IMR-90 (cell line): Measurements from ENCODE around the gene NAGPA. TPM values are rescaled to one million over a fixed set of nuclear protein-coding genes. Genes with fewer than 3 reads are reported as not detected.
A peak's percentile ranks its signal among the peaks of the same experiment; 100 is the strongest.
"Not testable (repeated sequence)": the region's sequence is repeated elsewhere in the genome, so short reads cannot be mapped to it uniquely, and the experiment has no call there.

ENCODE experiments used
- ATAC-seq: fragments of 200-7000 bp; cut with Tn5 transposase; 2 replicates; pipeline ENCODE4 v1.9.1; 2020; ENCODE audit warnings: low read depth, mild to moderate bottlenecking, moderate library complexity
- BruUV-seq: library from RNA; stranded (reverse); fragments of 400-500 nt; replicated peaks from 2 replicates; lab custom pipeline; 2021; lab: Mats Ljungman, UMichigan
- CTCF ChIA-PET: fragments of 300-600 bp; formaldehyde crosslinking; extraction: SDS; loops from one replicate; lab custom pipeline; 2021; ENCODE audit warnings: antibody characterized with exemption; lab: Yijun Ruan, JAX
- POLR2A ChIA-PET: fragments of 300-600 bp; sonication (Branson Sonifier 250); formaldehyde crosslinking; loops from one replicate; lab custom pipeline; 2022; ENCODE audit warnings: antibody characterized with exemption; ENCODE audit not compliant: unreplicated experiment; lab: Charles Lee
- DNase-seq: peaks from one replicate; pipeline ENCODE4 v3.0.0; 2013
- H2AFZ ChIP-seq: replicated peaks from 2 replicates; pipeline ENCODE3; 2013; ENCODE audit warnings: low read length, mild to moderate bottlenecking; ENCODE audit not compliant: poor library complexity
- H2AK5ac ChIP-seq: 2 replicates; pipeline ENCODE4 v1.6.1; 2013; ENCODE audit warnings: low read depth, low read length, inconsistent platforms
- H2AK9ac ChIP-seq: replicated peaks from 2 replicates; pipeline ENCODE3; 2013; ENCODE audit warnings: mild to moderate bottlenecking, low read depth, low read length, moderate library complexity; ENCODE audit not compliant: poor library complexity
- H2BK120ac ChIP-seq: 2 replicates; pipeline ENCODE4 v1.6.1; 2013; ENCODE audit warnings: low read depth, low read length, inconsistent platforms
- H2BK15ac ChIP-seq: 3 replicates; pipeline ENCODE4 v1.6.1; 2013; ENCODE audit warnings: low read depth, low read length, inconsistent platforms
- H2BK20ac ChIP-seq: 2 replicates; pipeline ENCODE4 v1.6.1; 2013; ENCODE audit warnings: low read depth, mild to moderate bottlenecking, inconsistent platforms, low read length, moderate library complexity
- H2BK5ac ChIP-seq: 2 replicates; pipeline ENCODE4 v1.6.1; 2013; ENCODE audit warnings: mild to moderate bottlenecking, low read depth, low read length, inconsistent platforms; ENCODE audit not compliant: poor library complexity, severe bottlenecking
- H3K14ac ChIP-seq: replicated peaks from 2 replicates; pipeline ENCODE4 v1.6.1; 2013; ENCODE audit warnings: low read depth, low read length, inconsistent platforms
- H3K18ac ChIP-seq: 2 replicates; pipeline ENCODE4 v1.6.1; 2013; ENCODE audit warnings: low read depth, low read length, control low read depth
- H3K23ac ChIP-seq: 2 replicates; pipeline ENCODE4 v1.6.1; 2013; ENCODE audit warnings: low read depth, low read length, inconsistent platforms
- H3K27ac ChIP-seq: 2 replicates; pipeline ENCODE4 v1.5.1; 2013; ENCODE audit warnings: mild to moderate bottlenecking, control low read depth, low read length; ENCODE audit not compliant: insufficient read depth
- H3K27me3 ChIP-seq: 2 replicates; pipeline ENCODE4 v1.6.1; 2013; ENCODE audit warnings: low read length; ENCODE audit not compliant: control insufficient read depth, insufficient read depth
- H3K36me3 ChIP-seq: 2 replicates; pipeline ENCODE4 v1.6.1; 2013; ENCODE audit warnings: low read length, mixed read lengths; ENCODE audit not compliant: control insufficient read depth, insufficient read depth
- H3K4ac ChIP-seq: 2 replicates; pipeline ENCODE4 v1.6.1; 2013; ENCODE audit warnings: low read depth, low read length, inconsistent platforms
- H3K4me1 ChIP-seq: 2 replicates; pipeline ENCODE4 v1.6.1; 2013; ENCODE audit warnings: low read length, mixed read lengths; ENCODE audit not compliant: control insufficient read depth, insufficient read depth
- H3K4me2 ChIP-seq: 2 replicates; pipeline ENCODE4 v1.6.1; 2013; ENCODE audit warnings: low read depth, mild to moderate bottlenecking, control low read depth, low read length, moderate library complexity
- H3K4me3 ChIP-seq: 2 replicates; pipeline ENCODE4 v1.5.1; 2013; ENCODE audit warnings: low read depth, mild to moderate bottlenecking, control low read depth, low read length, moderate library complexity; ENCODE audit not compliant: insufficient read depth
- H3K56ac ChIP-seq: 2 replicates; pipeline ENCODE4 v1.6.1; 2013; ENCODE audit warnings: low read length, inconsistent platforms; ENCODE audit not compliant: insufficient read depth; ENCODE audit errors: extremely low read depth
- H3K79me1 ChIP-seq, 2 experiments: 2 replicates each; pipeline ENCODE4 v1.6.1; 2013; ENCODE audit warnings: low read length in 2 of 2, inconsistent platforms in 1 of 2, low read depth in 1 of 2
- H3K9ac ChIP-seq: 2 replicates; pipeline ENCODE4 v1.6.1; 2013; ENCODE audit warnings: low read depth, low read length, control low read depth
- H3K9me1 ChIP-seq: 2 replicates; pipeline ENCODE4 v1.6.1; 2013; ENCODE audit warnings: low read length, inconsistent platforms; ENCODE audit not compliant: insufficient read depth
- H3K9me3 ChIP-seq: 2 replicates; pipeline ENCODE4 v1.6.1; 2013; ENCODE audit warnings: low read length; ENCODE audit not compliant: control insufficient read depth, insufficient read depth
- H4K20me1 ChIP-seq: 2 replicates; pipeline ENCODE4 v1.6.1; 2013; ENCODE audit warnings: low read length, inconsistent platforms; ENCODE audit not compliant: insufficient read depth
- H4K5ac ChIP-seq: 2 replicates; pipeline ENCODE4 v1.6.1; 2013; ENCODE audit warnings: mild to moderate bottlenecking, low read depth, low read length, control low read depth
- H4K8ac ChIP-seq, 2 experiments: 2 replicates each; pipeline ENCODE4 v1.6.1; 2013; ENCODE audit warnings: low read depth in 2 of 2, low read length in 2 of 2, control low read depth in 1 of 2, inconsistent platforms in 1 of 2
- H4K91ac ChIP-seq: 2 replicates; pipeline ENCODE4 v1.6.1; 2013; ENCODE audit warnings: low read depth, low read length, inconsistent platforms; ENCODE audit not compliant: insufficient read depth
- CEBPB ChIP-seq: IDR thresholded peaks from 2 replicates; pipeline ENCODE4 v1.6.1; 2012; ENCODE audit warnings: low read depth, low read length, improper control_type of control experiment
- CHD1 ChIP-seq: IDR thresholded peaks from 2 replicates; pipeline ENCODE4 v1.6.1; 2012; ENCODE audit warnings: low read depth, low read length, improper control_type of control experiment
- RCOR1 ChIP-seq: IDR thresholded peaks from 2 replicates; pipeline ENCODE4 v1.6.1; 2012; ENCODE audit warnings: mild to moderate bottlenecking, low read length, improper control_type of control experiment; ENCODE audit not compliant: insufficient replicate concordance
- RFX5 ChIP-seq: IDR thresholded peaks from 2 replicates; pipeline ENCODE4 v1.8.0; 2012; ENCODE audit warnings: low read depth, mild to moderate bottlenecking, low read length, moderate library complexity
- WGBS, 2 experiments: methylation state at CpG; one replicate each; pipeline versions ENCODE4 v1.1.5 to v1.1.7; 2013; ENCODE audit warnings: missing lambda C conversion rate in 2 of 2; ENCODE audit not compliant: insufficient read length in 1 of 2; ENCODE audit errors: extremely low coverage in 2 of 2; 5-methylcytosine and 5-hydroxymethylcytosine counted together
- dilution Hi-C: fragments of 300-500 bp; cut with HindIII; formaldehyde crosslinking; loops from one replicate; pipeline ENCODE4 v1.14.3; 2018; ENCODE audit warnings: low sequenced_read_pairs; ENCODE audit not compliant: unreplicated experiment
- in situ Hi-C: fragments of 300-500 bp; cut with MboI; formaldehyde crosslinking; loops from 3 replicates; pipeline ENCODE4 v1.14.3; 2019; ENCODE audit warnings: low sequenced_read_pairs, inconsistent platforms, mixed read lengths
- intact Hi-C: fragments of 100-400 bp; cut with micrococcal nuclease; formaldehyde crosslinking; loops from 2 replicates; pipeline ENCODE4 v1.10.0; 2022
- polyA plus RNA-seq, 3 experiments: library from polyadenylated mRNA; depleted of rRNA; stranded (reverse); fragments of >200 nt; gene quantifications; 2 replicates each; pipeline ENCODE4 v1.2.3, GENCODE V29; 2012; ENCODE audit warnings: low replicate concordance in 1 of 3
- total RNA-seq: library from RNA; depleted of rRNA; stranded (reverse); fragments of >200 nt; gene quantifications from 2 replicates; pipeline ENCODE4 v1.2.3, GENCODE V29; 2012
- TF ChIP-seq, protein P1 (sequence below): fragments of 150-350 bp; IDR thresholded peaks from 2 replicates; pipeline ENCODE4 v1.6.1; 2017; ENCODE audit warnings: mild to moderate bottlenecking, antibody characterized with exemption, low read length, low read depth
- TF ChIP-seq, protein P2 (sequence below): conservative IDR thresholded peaks from 2 replicates; pipeline ENCODE4 v1.5.1; 2012; ENCODE audit warnings: mild to moderate bottlenecking, low read depth, low read length, improper control_type of control experiment

The NAGPA gene
- total and polyA plus RNA-seq, 2 of the 4 experiments (the other 2 are of a cell fraction), result 6.5 to 12.2 TPM

DNA sequence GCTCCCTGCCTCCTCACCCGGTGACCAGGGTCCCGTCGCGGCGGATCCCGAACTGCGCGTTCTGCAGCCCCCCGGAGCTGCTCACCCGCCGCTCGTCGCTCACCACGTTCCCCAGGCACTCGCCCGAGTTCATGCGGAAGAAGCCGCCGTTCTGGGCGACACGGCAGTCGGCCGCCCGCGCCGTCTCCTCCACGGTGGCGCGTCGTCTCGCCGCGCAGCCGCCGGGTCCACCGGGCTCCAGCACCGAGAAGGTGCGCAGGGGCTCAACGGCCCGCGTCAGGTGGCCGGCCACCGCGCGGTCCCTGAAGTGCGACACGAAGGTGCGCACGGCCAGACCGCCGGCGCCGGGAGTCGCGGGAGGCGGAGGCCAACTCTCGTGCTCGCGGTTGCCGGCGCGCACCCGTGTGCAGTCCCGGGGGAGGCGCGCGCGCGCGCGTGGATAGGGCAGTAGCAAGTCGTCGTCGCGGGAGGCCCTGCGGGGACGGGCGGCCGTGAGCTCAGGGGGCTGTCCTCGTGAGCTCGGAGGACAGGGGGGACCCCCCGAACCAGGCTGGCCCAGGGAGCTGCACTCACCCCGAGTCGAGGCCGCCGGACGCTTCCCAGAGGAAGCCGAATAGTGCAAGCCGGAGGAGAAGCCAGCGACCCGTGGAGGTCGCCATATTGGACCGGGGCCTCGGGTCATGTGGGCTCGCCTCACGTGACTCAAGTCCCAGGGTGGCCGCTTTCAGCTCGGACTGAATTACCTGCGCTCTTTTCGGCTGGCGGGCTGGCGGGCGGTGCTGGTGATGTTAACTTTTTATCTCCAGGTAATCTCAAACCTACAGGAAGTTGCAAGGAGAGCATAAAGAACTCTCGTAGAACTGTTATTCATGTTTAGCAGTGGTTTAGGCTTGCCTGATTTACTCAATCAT, at the start of gene NAGPA (continued):
- TF ChIP-seq, protein P1, sequence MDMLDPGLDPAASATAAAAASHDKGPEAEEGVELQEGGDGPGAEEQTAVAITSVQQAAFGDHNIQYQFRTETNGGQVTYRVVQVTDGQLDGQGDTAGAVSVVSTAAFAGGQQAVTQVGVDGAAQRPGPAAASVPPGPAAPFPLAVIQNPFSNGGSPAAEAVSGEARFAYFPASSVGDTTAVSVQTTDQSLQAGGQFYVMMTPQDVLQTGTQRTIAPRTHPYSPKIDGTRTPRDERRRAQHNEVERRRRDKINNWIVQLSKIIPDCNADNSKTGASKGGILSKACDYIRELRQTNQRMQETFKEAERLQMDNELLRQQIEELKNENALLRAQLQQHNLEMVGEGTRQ, result peak; percentile 100
- no peak for TF ChIP-seq RCOR1
- TF ChIP-seq CEBPB, result no peak
- TF ChIP-seq, protein P2, sequence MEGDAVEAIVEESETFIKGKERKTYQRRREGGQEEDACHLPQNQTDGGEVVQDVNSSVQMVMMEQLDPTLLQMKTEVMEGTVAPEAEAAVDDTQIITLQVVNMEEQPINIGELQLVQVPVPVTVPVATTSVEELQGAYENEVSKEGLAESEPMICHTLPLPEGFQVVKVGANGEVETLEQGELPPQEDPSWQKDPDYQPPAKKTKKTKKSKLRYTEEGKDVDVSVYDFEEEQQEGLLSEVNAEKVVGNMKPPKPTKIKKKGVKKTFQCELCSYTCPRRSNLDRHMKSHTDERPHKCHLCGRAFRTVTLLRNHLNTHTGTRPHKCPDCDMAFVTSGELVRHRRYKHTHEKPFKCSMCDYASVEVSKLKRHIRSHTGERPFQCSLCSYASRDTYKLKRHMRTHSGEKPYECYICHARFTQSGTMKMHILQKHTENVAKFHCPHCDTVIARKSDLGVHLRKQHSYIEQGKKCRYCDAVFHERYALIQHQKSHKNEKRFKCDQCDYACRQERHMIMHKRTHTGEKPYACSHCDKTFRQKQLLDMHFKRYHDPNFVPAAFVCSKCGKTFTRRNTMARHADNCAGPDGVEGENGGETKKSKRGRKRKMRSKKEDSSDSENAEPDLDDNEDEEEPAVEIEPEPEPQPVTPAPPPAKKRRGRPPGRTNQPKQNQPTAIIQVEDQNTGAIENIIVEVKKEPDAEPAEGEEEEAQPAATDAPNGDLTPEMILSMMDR, result no peak
- no peak for TF ChIP-seq CHD1
- no peak for TF ChIP-seq RFX5

DNA sequence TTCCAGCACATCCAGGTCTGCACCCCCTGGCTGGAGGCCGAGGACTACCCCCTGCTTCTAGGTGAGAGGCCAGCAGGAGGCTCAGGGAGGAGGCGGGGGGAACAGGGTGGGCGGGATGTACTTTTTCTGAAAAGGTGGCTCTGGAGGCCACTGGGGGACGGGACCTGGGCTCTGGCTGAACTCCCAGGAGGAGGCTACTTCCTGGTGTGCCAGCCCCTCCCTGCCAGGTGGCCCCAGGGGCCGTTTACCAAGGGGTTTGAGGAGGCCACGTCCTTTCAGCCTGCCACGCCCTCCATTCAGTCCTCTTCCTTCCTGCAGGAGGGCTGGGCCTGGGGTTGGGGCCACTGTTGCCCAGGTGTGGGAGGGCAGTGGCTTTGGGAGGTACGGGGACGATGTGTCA, 47.3 kb upstream of the NAGPA start:
- H3K4me1 ChIP-seq, BruUV-seq, intact Hi-C loops, in situ Hi-C loops, CTCF ChIA-PET, H3K9ac ChIP-seq, H3K27ac ChIP-seq, H4K20me1 ChIP-seq, H2BK20ac ChIP-seq, DNase-seq, ATAC-seq, H3K23ac ChIP-seq, H3K56ac ChIP-seq, H3K27me3 ChIP-seq, POLR2A ChIA-PET, H3K4ac ChIP-seq, H3K9me3 ChIP-seq, H3K14ac ChIP-seq, H3K9me1 ChIP-seq, H4K8ac ChIP-seq, H2BK15ac ChIP-seq, H2AK9ac ChIP-seq, H2BK120ac ChIP-seq, H2AFZ ChIP-seq, H3K79me1 ChIP-seq, H2BK5ac ChIP-seq, dilution Hi-C loops, H3K4me2 ChIP-seq, H3K4me3 ChIP-seq, H3K18ac ChIP-seq, H4K5ac ChIP-seq, H4K91ac ChIP-seq, H2AK5ac ChIP-seq: not testable (repeated sequence)
- H3K36me3 ChIP-seq, result peaks cover 41% of the 10 kb centered on the region
- WGBS, 2 experiments, result no CpG with 5 or more reads among the region's 9 CpGs
